DMS 273 (cell line): Measurements from ENCODE around the gene CDK11A.
"Not testable (repeated sequence)": the region's sequence is repeated elsewhere in the genome, so short reads cannot be mapped to it uniquely, and the experiment has no call there.

ENCODE experiments used
- DNase-seq: peaks from one replicate; lab custom pipeline; 2025; ENCODE audit not compliant: unreplicated experiment; lab: John Stamatoyannopoulos, UW

Gene CDK11A

DNA sequence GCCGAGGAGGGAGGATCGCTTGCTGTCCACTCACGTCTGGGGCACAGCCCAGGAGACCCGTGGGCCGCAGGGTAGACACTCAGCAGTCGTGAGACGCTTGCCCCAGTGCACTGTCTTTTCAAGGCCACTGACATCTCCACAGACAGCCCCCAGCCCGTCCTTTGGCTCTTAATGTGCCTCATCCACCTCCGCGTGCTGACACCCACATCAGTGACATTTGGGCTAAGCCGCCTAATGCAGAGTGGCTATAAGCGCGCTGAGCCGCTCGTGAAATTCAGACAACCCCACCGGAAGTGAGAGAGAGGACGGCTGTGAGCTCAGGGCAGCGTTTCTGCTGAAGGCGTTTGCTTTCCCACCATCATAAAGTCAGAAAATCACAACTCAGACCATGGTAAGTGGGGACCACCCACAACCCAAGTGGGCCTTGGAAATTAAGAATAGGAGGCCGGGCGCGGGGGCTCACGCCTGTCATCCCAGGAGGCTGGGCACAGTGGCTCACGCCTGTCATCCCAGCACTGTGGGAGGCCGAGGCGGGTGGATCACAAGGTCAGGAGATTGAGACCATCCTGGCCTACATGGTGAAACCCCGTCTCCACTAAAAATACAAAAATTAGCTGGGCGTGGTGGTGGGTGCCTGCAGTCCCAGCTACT lies 40.0 kb downstream of the CDK11A start:
- DNase-seq: no peak

DNA sequence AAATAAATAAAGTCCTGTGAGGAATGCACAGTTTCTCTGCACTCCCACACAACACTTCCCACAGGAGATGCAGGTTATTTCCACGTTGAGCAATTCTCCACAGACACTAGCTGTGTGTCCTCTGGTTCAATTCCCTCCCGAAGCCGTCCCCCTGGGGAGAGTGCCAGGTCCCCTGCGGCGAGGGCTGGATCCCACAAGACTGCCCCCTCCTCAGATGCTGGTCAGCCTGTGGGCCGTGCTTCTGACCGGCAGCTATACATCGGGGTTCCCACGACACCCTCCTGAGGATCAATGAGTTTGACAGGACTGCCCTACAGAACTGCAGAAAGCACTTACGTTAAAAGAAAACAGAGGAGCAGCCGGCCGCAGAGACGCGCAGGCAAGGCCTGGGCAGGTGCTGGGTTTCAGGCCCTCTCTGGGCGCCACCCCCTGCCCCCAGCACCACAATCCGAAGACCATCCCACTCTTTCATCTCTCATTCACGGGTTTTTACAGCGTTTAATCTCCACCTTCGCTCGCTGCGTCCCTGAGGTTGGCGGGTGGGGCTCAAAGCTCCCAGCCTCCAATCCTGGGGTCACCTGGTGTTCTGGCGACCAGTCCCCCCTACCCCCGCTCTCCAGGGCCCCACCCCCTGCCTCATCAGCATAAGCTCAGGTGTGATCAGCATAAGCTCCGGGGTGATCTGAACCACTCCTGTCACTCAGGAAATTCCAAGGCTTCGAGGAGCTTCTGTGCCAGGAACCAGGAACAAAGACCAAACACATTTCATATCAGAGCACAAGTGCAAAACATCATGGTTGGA lies 40.9 kb downstream of the CDK11A start:
- no peak for DNase-seq

GRCh38 chr1:1680912-1681273 lies 43.3 kb downstream of the CDK11A start:
- DNase-seq: no peak

- no peak for DNase-seq
These were observed 43.9 kb downstream of the CDK11A start for GRCh38 chr1:1680031-1680911.

GRCh38 chr1:1678581-1679380 lies 45.4 kb downstream of the CDK11A start:
- DNase-seq: peak; percentile 35

- no peak for DNase-seq
These were observed 46.2 kb downstream of the CDK11A start for GRCh38 chr1:1677718-1678580.

GRCh38 chr1:1676087-1676486 lies 48.1 kb downstream of the CDK11A start:
- not testable (repeated sequence) for DNase-seq

DNA sequence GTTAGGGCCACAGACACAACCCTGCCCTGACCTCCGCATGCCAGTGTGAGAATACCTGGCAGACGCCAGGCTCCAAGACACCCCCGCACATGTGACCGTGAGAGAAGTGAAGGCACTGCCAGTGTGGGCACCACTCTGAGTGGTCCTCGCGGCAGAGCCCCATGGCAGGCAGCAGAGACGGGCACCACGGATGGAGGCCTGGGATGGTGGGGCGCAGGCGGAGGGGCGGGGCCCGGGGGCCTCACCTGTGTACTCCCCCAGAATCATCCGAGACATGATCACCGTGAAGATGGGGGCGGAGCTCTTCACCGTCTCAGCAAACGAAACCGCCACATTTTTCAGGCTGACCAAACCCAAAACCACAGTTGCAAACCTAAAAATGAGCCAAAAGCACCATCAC lies 48.9 kb downstream of the CDK11A start:
- not testable (repeated sequence) for DNase-seq

- DNase-seq: not testable (repeated sequence)
These were observed 49.4 kb downstream of the CDK11A start for GRCh38 chr1:1674806-1675205.

DNA sequence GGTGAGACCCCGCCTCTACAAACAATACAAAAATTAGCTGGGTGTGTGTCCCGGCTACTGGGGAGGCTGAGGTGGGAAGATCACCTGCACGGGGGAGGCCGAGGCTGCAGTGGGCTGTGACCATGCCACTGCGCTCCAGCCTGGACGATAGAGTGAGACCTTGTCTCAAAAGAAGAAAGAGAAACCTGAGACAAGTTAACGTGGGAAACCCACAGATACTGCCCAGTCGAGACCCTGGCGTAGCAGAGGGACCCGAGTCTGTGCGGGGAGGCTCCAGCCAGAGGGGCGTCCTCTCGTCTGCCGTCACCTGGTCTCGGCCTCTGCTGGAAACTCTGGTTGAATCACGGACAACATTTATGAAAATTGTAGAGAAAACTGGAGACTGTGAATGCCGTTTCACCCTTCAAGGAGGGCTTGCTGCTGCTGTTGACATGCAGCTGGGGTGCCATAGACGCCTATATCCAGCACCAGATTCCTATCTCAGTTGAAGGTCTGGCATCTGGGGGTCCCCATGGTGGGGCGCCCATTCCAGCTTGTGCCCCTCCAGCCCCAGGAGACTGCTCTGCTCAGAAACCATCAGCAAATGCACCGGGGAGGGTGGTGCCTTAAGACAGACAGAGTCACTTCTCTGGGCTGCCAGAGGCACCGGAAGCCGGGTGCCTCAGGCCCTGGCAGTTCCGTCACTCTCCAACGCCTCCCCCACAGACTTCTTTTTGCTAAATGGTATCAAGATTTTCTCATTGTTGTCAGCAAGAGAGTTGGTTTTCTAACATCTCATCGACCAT lies 51.8 kb downstream of the CDK11A start:
- no peak for DNase-seq

DNA sequence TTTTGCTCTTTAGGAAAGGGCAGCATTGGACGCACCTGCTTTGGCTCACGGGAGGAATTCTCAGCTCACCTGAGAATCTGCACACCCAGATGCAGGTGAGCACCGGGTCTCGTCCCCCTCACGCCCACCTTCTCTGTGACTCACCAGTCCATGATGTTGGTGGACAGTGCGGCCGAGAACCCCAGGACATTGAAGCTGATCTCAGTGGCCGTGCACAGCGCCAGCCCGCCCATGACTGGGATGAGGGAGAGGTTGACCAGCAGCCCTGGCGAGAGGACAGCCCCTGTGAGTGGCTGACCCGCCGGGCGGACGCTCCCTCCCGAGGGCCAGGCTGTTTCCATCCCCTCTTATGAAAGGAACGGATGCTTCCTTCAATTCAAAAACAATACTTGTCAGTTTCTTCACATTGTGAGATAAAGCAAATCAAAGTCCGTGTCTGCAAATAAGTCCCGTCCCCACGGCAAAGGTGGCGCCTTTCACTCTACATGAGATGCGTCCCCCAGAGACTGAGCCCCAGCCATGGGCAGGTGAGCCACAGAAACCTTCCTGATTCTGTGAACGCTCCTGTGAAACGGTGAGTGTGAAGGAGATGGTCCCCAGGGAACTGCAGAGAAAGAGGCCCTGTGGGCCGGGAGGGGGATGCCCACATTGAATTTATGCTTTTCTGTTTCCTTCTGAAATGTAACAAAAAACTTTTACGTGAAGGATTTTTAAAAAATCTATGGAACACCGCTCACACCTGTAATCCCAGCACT lies 52.6 kb downstream of the CDK11A start:
- DNase-seq: no peak

GRCh38 chr1:1670866-1671265 lies 53.3 kb downstream of the CDK11A start:
- DNase-seq: no peak

DNA sequence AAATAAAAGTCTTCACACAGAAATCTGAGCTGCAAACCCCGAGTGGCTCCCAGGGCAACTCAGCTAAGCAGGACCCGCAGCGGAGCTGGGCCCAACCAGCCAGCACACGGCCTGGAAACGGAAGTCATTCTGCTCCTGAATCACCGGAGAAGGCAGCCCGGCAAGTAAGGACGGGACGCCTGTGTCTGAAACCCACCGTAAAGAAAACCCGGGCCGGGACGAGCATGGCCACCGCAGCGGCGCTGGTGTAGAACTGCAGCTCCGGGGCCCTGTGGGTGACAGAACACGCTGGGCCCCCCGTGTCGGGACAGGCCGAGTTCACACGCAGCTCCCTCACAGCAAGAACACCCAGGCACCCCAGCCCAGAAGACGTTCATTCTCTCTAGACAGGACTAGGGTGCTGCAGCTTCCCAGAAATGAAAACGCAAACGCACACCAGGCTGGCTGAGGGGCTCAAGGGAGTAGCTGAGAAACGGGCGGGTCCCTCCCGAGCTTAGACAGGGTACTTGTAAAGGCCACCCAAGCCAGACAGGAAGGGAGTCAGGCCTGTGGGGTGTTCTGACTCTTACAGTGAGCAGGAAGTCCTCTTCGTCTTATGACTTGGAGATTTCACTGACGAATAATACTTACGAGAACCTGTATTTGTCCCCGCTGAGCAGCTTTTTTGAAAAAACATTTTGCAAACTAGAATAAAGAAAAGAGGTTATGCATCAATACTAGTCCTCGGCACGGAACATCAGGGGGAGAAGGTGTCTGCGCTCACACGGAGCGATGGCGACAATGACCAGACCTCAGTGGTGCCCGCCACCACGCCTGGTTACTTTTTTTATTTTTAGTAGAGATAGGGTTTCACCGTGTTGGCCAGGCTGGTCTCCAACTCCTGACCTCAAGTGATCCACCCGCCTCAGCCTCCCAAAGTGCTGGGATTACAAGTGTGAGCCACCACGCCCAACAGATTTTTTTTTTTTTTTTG lies 54.4 kb downstream of the CDK11A start:
- DNase-seq: no peak

DNA sequence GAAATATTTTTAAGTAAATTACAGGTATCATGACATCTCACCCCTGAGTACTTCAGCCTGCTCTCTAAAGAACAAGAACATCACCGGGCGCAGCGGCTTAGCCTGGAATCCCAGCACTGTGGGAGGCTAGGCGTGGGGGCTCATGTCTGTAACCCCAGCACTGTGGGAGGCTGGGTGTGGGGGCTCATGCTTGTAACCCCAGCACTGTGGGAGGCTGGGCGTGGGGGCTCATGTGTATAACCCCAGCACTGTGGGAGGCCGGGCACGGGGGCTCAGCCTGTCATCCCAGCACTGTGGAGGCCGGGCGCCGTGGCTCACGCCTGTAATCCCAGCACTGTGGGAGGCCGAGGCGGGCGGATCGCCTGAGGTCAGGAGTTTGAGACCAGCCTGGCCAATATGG lies 57.6 kb downstream of the CDK11A start:
- no peak for DNase-seq

GRCh38 chr1:1665815-1666251 lies 58.3 kb downstream of the CDK11A start:
- peak; percentile 39 for DNase-seq

GRCh38 chr1:1664941-1665814 lies 59.0 kb downstream of the CDK11A start:
- no peak for DNase-seq
